WTC11 (cell line): ENCODE results near the gene SPTBN4. TPM values are rescaled to one million over a fixed set of nuclear protein-coding genes. Genes with fewer than 3 reads are reported as not detected.

Experiments used
- ATAC-seq: fragments of 200-7000 bp; cut with Tn5 transposase; 2 replicates; pipeline ENCODE4 v1.10.0; 2021; ENCODE audit warnings: mild to moderate bottlenecking, moderate library complexity
- CTCF ChIA-PET: fragments of 300-600 bp; sonication (Branson Sonifier 250); formaldehyde crosslinking; loops from one replicate; lab custom pipeline; 2021; ENCODE audit warnings: antibody characterized with exemption; lab: Charles Lee
- POLR2A ChIA-PET: fragments of 350-600 bp; sonication (Branson Sonifier 250); formaldehyde crosslinking; loops from one replicate; lab custom pipeline; 2021; ENCODE audit warnings: antibody characterized with exemption; lab: Charles Lee
- DNase-seq: peaks from one replicate; pipeline ENCODE4 v3.0.0; 2021; ENCODE audit warnings: low spot score
- H3K27ac Mint-ChIP-seq: 2 replicates; pipeline ENCODE4 v1.8.0; 2021; ENCODE audit warnings: mixed read lengths
- H3K27me3 Mint-ChIP-seq: 2 replicates; pipeline ENCODE4 v1.8.0; 2021; ENCODE audit warnings: low read depth, mild to moderate bottlenecking, moderate library complexity, mixed read lengths
- H3K36me3 Mint-ChIP-seq: 2 replicates; pipeline ENCODE4 v1.8.0; 2021; ENCODE audit warnings: mixed read lengths
- H3K4me1 Mint-ChIP-seq: 2 replicates; pipeline ENCODE4 v1.8.0; 2022; ENCODE audit warnings: mixed read lengths
- H3K4me3 Mint-ChIP-seq: 2 replicates; pipeline ENCODE4 v1.8.0; 2021; ENCODE audit warnings: mild to moderate bottlenecking, moderate library complexity, mixed read lengths
- H3K9me3 Mint-ChIP-seq: 2 replicates; pipeline ENCODE4 v1.8.0; 2021; ENCODE audit warnings: mixed read lengths
- CREB1 ChIP-seq: sonication (generic); formaldehyde crosslinking; IDR thresholded peaks from 2 replicates; pipeline ENCODE4 v1.8.0; 2023; ENCODE audit warnings: mild to moderate bottlenecking, missing genetic modification reagents
- ELF4 ChIP-seq: sonication (generic); formaldehyde crosslinking; IDR thresholded peaks from 2 replicates; pipeline ENCODE4 v1.8.1; 2022; ENCODE audit warnings: low read depth, mild to moderate bottlenecking, moderate library complexity, missing genetic modification reagents
- GRHL2 ChIP-seq: fragments of 250-450 bp; sonication (Bioruptor Pico); IDR thresholded peaks from 2 replicates; pipeline ENCODE4 v1.8.0; 2022; ENCODE audit warnings: mild to moderate bottlenecking, moderate library complexity; ENCODE audit not compliant: insufficient replicate concordance, severe bottlenecking
- IRF2 ChIP-seq: sonication (generic); formaldehyde crosslinking; IDR thresholded peaks from 2 replicates; pipeline ENCODE4 v1.8.0; 2022; ENCODE audit warnings: low read depth, missing genetic modification reagents, borderline replicate concordance
- MYBL2 ChIP-seq: sonication (generic); formaldehyde crosslinking; IDR thresholded peaks from 2 replicates; pipeline ENCODE4 v1.8.1; 2023; ENCODE audit warnings: mild to moderate bottlenecking, moderate library complexity, missing genetic modification reagents
- NFE2L1 ChIP-seq: sonication (generic); formaldehyde crosslinking; IDR thresholded peaks from 2 replicates; pipeline ENCODE4 v1.8.1; 2023; ENCODE audit warnings: missing genetic modification reagents
- RORB ChIP-seq: fragments of 250-450 bp; sonication (Bioruptor Pico); IDR thresholded peaks from 2 replicates; pipeline ENCODE4 v1.9.0; 2021; ENCODE audit warnings: mild to moderate bottlenecking
- SMAD4 ChIP-seq: sonication (generic); formaldehyde crosslinking; IDR thresholded peaks from 2 replicates; pipeline ENCODE4 v1.8.0; 2022; ENCODE audit warnings: mild to moderate bottlenecking, missing genetic modification reagents
- SP1 ChIP-seq: sonication (generic); formaldehyde crosslinking; conservative IDR thresholded peaks from 2 replicates; pipeline ENCODE4 v1.8.1; 2022; ENCODE audit warnings: missing genetic modification reagents
- ZNF671 ChIP-seq: fragments of 250-450 bp; sonication (Bioruptor Pico); IDR thresholded peaks from 2 replicates; pipeline ENCODE4 v1.8.0; 2021; ENCODE audit warnings: mild to moderate bottlenecking
- total RNA-seq: library from RNA; stranded (reverse); gene quantifications from 3 replicates; pipeline ENCODE4 v1.2.3, GENCODE V29; 2021
- TF ChIP-seq, protein P1 (sequence below): fragments of 250-450 bp; sonication (Bioruptor Pico); IDR thresholded peaks from 2 replicates; pipeline ENCODE4 v2.1.2; 2022; ENCODE audit warnings: mild to moderate bottlenecking, moderate library complexity
- TF ChIP-seq, protein P2 (sequence below): sonication (generic); formaldehyde crosslinking; IDR thresholded peaks from 2 replicates; pipeline ENCODE4 v1.8.0; 2022; ENCODE audit warnings: mild to moderate bottlenecking, missing genetic modification reagents
- TF ChIP-seq, protein P3 (sequence below): fragments of 250-450 bp; sonication (Bioruptor Pico); IDR thresholded peaks from 2 replicates; pipeline ENCODE4 v1.9.0; 2021; ENCODE audit warnings: mild to moderate bottlenecking
- TF ChIP-seq, protein P4 (sequence below): fragments of 250-450 bp; sonication (Bioruptor Pico); IDR thresholded peaks from 2 replicates; pipeline ENCODE4 v1.9.0; 2021; ENCODE audit warnings: mild to moderate bottlenecking
- TF ChIP-seq, protein P5 (sequence below): sonication (generic); formaldehyde crosslinking; IDR thresholded peaks from 2 replicates; pipeline ENCODE4 v1.8.1; 2022; ENCODE audit warnings: low read depth, mild to moderate bottlenecking, moderate library complexity, missing genetic modification reagents, borderline replicate concordance
- TF ChIP-seq, protein P6 (sequence below): sonication (generic); formaldehyde crosslinking; IDR thresholded peaks from 2 replicates; pipeline ENCODE4 v1.8.1; 2023; ENCODE audit warnings: mild to moderate bottlenecking, missing genetic modification reagents, moderate library complexity
- TF ChIP-seq, protein P7 (sequence below): sonication (generic); formaldehyde crosslinking; IDR thresholded peaks from 2 replicates; pipeline ENCODE4 v1.8.1; 2022; ENCODE audit warnings: mild to moderate bottlenecking, missing genetic modification reagents, moderate library complexity, borderline replicate concordance
- TF ChIP-seq, protein P8 (sequence below): sonication (generic); formaldehyde crosslinking; IDR thresholded peaks from 2 replicates; pipeline ENCODE4 v1.8.1; 2023; ENCODE audit warnings: mild to moderate bottlenecking, moderate library complexity, missing genetic modification reagents
- TF ChIP-seq, protein P9 (sequence below): sonication (generic); formaldehyde crosslinking; IDR thresholded peaks from 2 replicates; pipeline ENCODE4 v1.8.0; 2023; ENCODE audit warnings: missing genetic modification reagents

Gene SPTBN4
- total RNA-seq, 1 experiment from 2014 or later, result 2.8 TPM

DNA sequence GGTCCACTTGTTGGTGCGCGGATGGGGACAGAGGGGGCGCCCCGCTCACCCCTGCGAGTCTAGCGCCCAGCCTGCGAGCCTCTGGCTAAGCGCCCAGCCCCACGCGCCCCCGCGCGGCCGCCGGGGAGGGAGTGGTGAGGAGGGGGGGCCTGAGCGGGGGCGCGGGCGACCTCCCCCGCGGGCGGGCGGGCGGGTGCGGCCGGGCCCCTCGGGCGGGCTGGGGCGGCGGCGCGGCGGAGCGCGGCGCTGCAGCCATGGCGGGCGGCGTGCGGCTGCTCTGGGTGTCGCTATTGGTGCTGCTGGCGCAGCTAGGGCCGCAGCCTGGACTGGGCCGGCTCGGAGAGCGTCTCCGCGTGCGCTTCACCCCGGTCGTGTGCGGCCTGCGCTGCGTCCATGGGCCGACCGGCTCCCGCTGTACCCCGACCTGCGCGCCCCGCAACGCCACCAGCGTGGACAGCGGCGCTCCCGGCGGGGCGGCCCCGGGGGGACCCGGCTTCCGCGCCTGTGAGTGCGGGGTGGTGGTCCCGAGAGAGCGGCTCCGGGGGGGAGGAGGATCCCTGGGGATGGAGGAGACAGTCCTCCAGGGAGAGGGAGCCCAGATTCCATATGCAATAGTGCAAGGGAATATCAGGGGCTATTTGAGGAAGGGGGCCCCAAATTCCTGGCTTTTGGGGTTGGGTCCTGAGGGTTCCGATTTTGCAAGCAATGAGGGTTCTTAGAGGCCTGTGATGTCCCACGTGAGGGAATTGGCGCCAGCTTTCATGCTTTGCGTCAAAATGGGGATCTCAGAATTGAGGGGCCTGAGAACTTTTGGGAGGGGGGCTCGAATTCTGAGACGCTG lies 134.6 kb downstream of the SPTBN4 start, which contains the start of gene LTBP4:
TSS of gene LTBP4 (plus strand) at position 236 of the 841 bp plus-strand sequence. CDS start at position 255, 19 bp downstream.
- Mint-ChIP-seq H3K4me1 (peaks cover 43% of the 10 kb centered on the region), H3K27me3 (peaks cover 85% of the 10 kb centered on the region), H3K4me3 (peak within 1 kb of the TSS; percentile 62), H3K36me3 (no peaks in the 10 kb centered on the region), H3K27ac (no peak within 1 kb of the TSS), H3K9me3 (no peaks in the 10 kb centered on the region)
- ChIA-PET POLR2A (interaction anchor here (1.4 kb wide), 1 partner anchor 52 kb away, joined by 4 read pairs; no protein-coding TSS in a partner anchor), CTCF (interaction anchor here (0.5 to 7.7 kb wide), 13 partner anchors 9 to 1103 kb away, joined by 3 to 101 read pairs (median 32); partner anchors contain the start of genes BLVRB and DLL3)
- ATAC-seq (no peak), DNase-seq (no peak)
- 0 out of 2 replicates have a peak, but pooled peaks have one; percentile 30 for TF ChIP-seq ELF4 (CRISPR knock-in tag)
- TF ChIP-seq MYBL2 (CRISPR knock-in tag), result no peak; the same call in 1 of the 2 replicates
- TF ChIP-seq, protein P1, sequence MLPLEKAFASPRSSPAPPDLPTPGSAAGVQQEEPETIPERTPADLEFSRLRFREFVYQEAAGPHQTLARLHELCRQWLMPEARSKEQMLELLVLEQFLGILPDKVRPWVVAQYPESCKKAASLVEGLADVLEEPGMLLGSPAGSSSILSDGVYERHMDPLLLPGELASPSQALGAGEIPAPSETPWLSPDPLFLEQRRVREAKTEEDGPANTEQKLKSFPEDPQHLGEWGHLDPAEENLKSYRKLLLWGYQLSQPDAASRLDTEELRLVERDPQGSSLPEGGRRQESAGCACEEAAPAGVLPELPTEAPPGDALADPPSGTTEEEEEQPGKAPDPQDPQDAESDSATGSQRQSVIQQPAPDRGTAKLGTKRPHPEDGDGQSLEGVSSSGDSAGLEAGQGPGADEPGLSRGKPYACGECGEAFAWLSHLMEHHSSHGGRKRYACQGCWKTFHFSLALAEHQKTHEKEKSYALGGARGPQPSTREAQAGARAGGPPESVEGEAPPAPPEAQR (CRISPR knock-in tag), result no peak
- TF ChIP-seq RORB (CRISPR knock-in tag), result no peak

DNA sequence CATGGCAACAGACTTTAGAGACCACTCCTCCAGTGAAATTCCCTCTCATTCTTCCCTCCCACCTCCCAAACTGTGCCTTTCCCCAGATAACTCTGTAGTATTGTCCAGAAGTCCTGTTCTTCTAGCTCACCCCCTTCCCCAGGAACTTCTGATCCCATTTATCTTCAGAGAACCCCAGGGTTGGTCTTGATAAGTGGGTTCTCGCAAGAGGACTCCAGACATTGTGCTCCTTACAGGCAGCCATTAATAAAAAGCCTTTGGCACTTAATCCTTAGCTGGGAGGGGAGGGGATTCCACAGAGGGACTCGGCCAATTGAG lies 136.2 kb downstream of the SPTBN4 start:
- Mint-ChIP-seq H3K9me3 (no peaks in the 10 kb centered on the region), H3K27me3 (peaks cover 88% of the 10 kb centered on the region), H3K4me1 (peaks cover 51% of the 10 kb centered on the region), H3K36me3 (no peaks in the 10 kb centered on the region), H3K27ac (peak overlapping the region; percentile 78), H3K4me3 (peak overlapping the region; percentile 77)
- ATAC-seq (no peak), DNase-seq (no peak)
- ChIA-PET CTCF (interaction anchor here (0.5 to 7.7 kb wide), 31 partner anchors 8 to 385 kb away, joined by 3 to 101 read pairs (median 6); partner anchors contain the start of genes BLVRB and TTC9B), POLR2A (interaction anchor here (0.5 to 3.9 kb wide), 5 partner anchors 11 to 175 kb away, joined by 3 to 39 read pairs (median 3); partner anchors contain the start of gene RAB4B)
- TF ChIP-seq, protein P2, sequence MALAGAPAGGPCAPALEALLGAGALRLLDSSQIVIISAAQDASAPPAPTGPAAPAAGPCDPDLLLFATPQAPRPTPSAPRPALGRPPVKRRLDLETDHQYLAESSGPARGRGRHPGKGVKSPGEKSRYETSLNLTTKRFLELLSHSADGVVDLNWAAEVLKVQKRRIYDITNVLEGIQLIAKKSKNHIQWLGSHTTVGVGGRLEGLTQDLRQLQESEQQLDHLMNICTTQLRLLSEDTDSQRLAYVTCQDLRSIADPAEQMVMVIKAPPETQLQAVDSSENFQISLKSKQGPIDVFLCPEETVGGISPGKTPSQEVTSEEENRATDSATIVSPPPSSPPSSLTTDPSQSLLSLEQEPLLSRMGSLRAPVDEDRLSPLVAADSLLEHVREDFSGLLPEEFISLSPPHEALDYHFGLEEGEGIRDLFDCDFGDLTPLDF (CRISPR knock-in tag), result no peak
- TF ChIP-seq, protein P1 (CRISPR knock-in tag), result no peak
- TF ChIP-seq CREB1, result no peak
- TF ChIP-seq, protein P3, sequence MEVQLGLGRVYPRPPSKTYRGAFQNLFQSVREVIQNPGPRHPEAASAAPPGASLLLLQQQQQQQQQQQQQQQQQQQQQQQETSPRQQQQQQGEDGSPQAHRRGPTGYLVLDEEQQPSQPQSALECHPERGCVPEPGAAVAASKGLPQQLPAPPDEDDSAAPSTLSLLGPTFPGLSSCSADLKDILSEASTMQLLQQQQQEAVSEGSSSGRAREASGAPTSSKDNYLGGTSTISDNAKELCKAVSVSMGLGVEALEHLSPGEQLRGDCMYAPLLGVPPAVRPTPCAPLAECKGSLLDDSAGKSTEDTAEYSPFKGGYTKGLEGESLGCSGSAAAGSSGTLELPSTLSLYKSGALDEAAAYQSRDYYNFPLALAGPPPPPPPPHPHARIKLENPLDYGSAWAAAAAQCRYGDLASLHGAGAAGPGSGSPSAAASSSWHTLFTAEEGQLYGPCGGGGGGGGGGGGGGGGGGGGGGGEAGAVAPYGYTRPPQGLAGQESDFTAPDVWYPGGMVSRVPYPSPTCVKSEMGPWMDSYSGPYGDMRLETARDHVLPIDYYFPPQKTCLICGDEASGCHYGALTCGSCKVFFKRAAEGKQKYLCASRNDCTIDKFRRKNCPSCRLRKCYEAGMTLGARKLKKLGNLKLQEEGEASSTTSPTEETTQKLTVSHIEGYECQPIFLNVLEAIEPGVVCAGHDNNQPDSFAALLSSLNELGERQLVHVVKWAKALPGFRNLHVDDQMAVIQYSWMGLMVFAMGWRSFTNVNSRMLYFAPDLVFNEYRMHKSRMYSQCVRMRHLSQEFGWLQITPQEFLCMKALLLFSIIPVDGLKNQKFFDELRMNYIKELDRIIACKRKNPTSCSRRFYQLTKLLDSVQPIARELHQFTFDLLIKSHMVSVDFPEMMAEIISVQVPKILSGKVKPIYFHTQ (CRISPR knock-in tag), result no peak
- TF ChIP-seq, protein P4, sequence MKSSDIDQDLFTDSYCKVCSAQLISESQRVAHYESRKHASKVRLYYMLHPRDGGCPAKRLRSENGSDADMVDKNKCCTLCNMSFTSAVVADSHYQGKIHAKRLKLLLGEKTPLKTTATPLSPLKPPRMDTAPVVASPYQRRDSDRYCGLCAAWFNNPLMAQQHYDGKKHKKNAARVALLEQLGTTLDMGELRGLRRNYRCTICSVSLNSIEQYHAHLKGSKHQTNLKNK (CRISPR knock-in tag), result no peak
- TF ChIP-seq ZNF671 (CRISPR knock-in tag), result no peak
- TF ChIP-seq SMAD4 (CRISPR knock-in tag), result no peak
- TF ChIP-seq NFE2L1, result no peak
- TF ChIP-seq, protein P5, sequence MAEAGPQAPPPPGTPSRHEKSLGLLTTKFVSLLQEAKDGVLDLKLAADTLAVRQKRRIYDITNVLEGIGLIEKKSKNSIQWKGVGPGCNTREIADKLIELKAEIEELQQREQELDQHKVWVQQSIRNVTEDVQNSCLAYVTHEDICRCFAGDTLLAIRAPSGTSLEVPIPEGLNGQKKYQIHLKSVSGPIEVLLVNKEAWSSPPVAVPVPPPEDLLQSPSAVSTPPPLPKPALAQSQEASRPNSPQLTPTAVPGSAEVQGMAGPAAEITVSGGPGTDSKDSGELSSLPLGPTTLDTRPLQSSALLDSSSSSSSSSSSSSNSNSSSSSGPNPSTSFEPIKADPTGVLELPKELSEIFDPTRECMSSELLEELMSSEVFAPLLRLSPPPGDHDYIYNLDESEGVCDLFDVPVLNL (CRISPR knock-in tag), result no peak
- TF ChIP-seq IRF2 (CRISPR knock-in tag), result no peak
- TF ChIP-seq, protein P6, sequence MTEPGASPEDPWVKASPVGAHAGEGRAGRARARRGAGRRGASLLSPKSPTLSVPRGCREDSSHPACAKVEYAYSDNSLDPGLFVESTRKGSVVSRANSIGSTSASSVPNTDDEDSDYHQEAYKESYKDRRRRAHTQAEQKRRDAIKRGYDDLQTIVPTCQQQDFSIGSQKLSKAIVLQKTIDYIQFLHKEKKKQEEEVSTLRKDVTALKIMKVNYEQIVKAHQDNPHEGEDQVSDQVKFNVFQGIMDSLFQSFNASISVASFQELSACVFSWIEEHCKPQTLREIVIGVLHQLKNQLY (CRISPR knock-in tag), result no peak
- no peak for TF ChIP-seq GRHL2 (CRISPR knock-in tag)
- TF ChIP-seq, protein P7, sequence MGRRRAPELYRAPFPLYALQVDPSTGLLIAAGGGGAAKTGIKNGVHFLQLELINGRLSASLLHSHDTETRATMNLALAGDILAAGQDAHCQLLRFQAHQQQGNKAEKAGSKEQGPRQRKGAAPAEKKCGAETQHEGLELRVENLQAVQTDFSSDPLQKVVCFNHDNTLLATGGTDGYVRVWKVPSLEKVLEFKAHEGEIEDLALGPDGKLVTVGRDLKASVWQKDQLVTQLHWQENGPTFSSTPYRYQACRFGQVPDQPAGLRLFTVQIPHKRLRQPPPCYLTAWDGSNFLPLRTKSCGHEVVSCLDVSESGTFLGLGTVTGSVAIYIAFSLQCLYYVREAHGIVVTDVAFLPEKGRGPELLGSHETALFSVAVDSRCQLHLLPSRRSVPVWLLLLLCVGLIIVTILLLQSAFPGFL (CRISPR knock-in tag), result no peak
- TF ChIP-seq, protein P8, sequence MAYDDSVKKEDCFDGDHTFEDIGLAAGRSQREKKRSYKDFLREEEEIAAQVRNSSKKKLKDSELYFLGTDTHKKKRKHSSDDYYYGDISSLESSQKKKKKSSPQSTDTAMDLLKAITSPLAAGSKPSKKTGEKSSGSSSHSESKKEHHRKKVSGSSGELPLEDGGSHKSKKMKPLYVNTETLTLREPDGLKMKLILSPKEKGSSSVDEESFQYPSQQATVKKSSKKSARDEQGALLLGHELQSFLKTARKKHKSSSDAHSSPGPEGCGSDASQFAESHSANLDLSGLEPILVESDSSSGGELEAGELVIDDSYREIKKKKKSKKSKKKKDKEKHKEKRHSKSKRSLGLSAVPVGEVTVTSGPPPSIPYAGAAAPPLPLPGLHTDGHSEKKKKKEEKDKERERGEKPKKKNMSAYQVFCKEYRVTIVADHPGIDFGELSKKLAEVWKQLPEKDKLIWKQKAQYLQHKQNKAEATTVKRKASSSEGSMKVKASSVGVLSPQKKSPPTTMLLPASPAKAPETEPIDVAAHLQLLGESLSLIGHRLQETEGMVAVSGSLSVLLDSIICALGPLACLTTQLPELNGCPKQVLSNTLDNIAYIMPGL (CRISPR knock-in tag), result no peak
- TF ChIP-seq SP1 (CRISPR knock-in tag), result no peak
- TF ChIP-seq, protein P9, sequence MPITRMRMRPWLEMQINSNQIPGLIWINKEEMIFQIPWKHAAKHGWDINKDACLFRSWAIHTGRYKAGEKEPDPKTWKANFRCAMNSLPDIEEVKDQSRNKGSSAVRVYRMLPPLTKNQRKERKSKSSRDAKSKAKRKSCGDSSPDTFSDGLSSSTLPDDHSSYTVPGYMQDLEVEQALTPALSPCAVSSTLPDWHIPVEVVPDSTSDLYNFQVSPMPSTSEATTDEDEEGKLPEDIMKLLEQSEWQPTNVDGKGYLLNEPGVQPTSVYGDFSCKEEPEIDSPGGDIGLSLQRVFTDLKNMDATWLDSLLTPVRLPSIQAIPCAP (CRISPR knock-in tag), result no peak
